Vagina (tissue), 2 donors: Measurements from ENCODE around the gene MYO10.

Experiments
- CTCF ChIP-seq, 3 experiments: fragments of 450-650 bp in 2 of 3; fragments of 200-600 bp in 1 of 3; sonication (generic) in 1 of 3; IDR thresholded peaks; one replicate each; pipeline ENCODE4 v1.5.1; 2017 to 2019; ENCODE audit warnings: antibody characterized with exemption in 3 of 3, mild to moderate bottlenecking in 2 of 3, moderate library complexity in 2 of 3
- POLR2A ChIP-seq, 2 donors: fragments of 450-650 bp; IDR thresholded peaks; one replicate each; pipeline ENCODE4 v1.6.1; 2017; ENCODE audit warnings: antibody characterized with exemption in 2 of 2, mild to moderate bottlenecking in 2 of 2, moderate library complexity in 2 of 2
- POLR2AphosphoS5 ChIP-seq, 2 donors: sonication (generic); formaldehyde crosslinking; IDR thresholded peaks; one replicate each; pipeline ENCODE4 v1.9.0; 2017; ENCODE audit warnings: antibody characterized with exemption in 2 of 2, mild to moderate bottlenecking in 2 of 2, low read depth in 1 of 2; ENCODE audit not compliant: insufficient read depth in 1 of 2

GRCh38 chr5:16797951-16798350 is 138.1 kb downstream of the MYO10 start:
- no peak for TF ChIP-seq CTCF (IDR thresholded peaks at IDR 0.05)
- TF ChIP-seq POLR2A (IDR thresholded peaks at IDR 0.05): no peak
- no peak for TF ChIP-seq POLR2AphosphoS5 (IDR thresholded peaks at IDR 0.05; ENCODE audit: insufficient read depth in 1 of 2, low read depth in 1 of 2)
